AML-193 (cell line): ENCODE results near the gene C15orf40.
A peak's percentile ranks its signal among the peaks of the same experiment; 100 is the strongest.
"Not testable (repeated sequence)": the region's sequence is repeated elsewhere in the genome, so short reads cannot be mapped to it uniquely, and the experiment has no call there.

Source experiments
- DNase-seq, 2 experiments: peaks; one replicate each; lab custom pipeline; 2025; lab: John Stamatoyannopoulos, UW

C15orf40 gene

GRCh38 chr15:82952158-82953081 is 59.0 kb downstream of the C15orf40 start, which contains the start of gene HOMER2:
HOMER2 (minus strand) TSS chr15:82952720; CDS start chr15:82952535, 185 bp downstream.
- DNase-seq: no peak

GRCh38 chr15:82951472-82952157 is 59.8 kb downstream of the C15orf40 start:
- DNase-seq: peak; percentile 4 to 23

DNA sequence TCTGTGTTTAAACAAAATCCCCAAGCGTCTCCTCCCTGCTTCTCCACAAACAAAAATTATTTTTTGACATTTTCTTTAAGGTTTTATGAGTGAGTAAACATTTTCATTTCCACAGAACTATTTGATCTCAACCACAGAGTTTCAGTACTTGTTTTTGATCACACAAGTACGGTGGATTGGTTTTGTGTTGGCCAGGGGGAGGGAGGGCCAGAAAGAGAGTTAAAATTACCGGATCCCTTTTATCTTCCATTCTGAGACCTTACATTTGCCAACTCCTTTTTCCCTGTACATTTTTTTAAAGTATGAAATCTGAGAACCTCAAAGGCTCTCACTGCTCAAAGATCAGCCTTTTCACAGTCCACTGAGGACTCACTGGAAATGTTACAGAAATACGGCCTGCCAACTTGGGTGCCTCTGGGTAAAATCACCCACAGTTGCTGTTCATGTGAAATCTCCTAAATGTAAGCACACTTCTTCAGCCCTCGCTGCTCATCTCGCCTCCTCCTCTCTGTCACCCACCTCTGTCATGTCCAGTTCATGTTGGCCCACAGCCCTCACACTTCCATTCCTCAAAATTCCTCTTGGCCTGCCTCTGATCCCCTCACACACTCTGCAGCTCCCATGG is 60.6 kb downstream of the C15orf40 start:
- DNase-seq: no peak

- no peak for DNase-seq
Measured at GRCh38 chr15:82950295-82950694, 61.1 kb downstream of the C15orf40 start.

DNA sequence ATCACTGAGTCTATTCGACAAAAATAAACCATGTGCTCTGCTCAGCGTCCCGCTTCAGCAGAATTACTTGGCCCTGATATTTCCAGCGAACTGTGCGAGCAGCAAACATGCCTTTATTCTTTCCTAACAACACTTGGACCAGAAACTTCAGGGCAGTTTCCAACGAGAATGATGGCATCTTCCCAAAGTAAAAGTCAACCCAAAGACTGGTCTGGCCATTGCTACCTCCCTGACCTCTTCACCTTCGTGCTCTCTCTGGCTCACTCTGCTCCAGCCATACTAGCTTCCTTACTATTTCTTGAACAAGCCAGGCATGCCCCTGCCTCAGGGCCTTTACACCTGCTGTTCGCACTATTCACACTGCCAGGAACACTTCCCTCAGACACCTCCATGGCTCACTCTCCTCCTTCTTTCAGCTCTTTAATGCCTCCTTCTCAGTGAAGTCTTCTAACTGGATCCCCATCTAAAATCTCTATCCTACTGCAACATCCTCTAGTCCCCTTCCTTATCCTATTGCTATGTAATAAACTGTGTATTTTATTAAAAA is 65.2 kb downstream of the C15orf40 start:
- DNase-seq: no peak

GRCh38 chr15:82945326-82945725 is 66.1 kb downstream of the C15orf40 start:
- DNase-seq: no peak

- no peak for DNase-seq
Measured at GRCh38 chr15:82944821-82945220, 66.6 kb downstream of the C15orf40 start.

- no peak for DNase-seq
Measured at GRCh38 chr15:82944056-82944455, 67.4 kb downstream of the C15orf40 start.

DNA sequence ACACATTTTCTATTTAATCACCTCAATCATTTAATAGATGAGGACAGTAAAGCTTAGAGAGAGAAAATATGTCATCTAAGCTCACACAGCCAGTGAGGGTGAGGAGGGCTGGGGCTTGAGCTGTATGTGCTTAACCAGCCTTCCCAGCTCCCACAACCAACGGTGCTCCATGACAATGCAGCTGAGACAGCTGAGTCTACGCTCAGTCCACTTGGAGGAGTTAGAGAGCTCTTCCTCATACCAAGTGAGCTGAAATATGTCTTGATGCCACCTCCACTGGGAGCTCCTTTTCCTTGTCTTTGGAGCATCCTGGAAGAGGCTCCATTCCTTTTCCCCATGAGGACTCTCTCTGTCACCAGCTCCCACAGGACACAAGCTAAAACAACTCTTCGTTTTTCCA is 68.3 kb downstream of the C15orf40 start:
- DNase-seq: no peak

GRCh38 chr15:82942691-82943090 is 68.7 kb downstream of the C15orf40 start:
- no peak for DNase-seq

DNA sequence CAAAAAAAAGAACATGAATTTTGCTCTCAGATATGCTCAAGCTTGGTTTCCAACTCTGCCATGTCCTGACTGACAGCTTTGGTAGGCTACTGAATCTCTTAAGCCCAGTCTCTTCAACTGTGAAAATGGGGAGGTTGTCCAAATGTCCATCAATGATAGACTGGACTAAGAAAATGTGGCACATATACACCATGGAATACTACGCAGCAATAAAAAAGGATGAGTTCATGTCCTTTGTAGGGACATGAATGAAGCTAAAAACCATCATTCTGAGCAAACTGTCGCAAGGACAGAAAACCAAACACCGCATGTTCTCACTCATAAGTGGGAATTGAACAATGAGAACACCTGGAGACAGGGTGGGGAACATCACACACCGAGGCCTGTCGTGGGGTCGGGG is 71.8 kb downstream of the C15orf40 start:
- not testable (repeated sequence) for DNase-seq
